Measurements from ENCODE around the gene ZNF500. TPM values are rescaled to one million over a fixed set of nuclear protein-coding genes. Genes with fewer than 3 reads are reported as not detected.

The ZNF500 gene
- total RNA-seq, 3 donors from 2014 or later (not counting 1 experiment from before 2014, with no cell fraction given) = 11.4 to 20.3 (median 13.0) TPM

GRCh38 chr16:4790261-4790660 lies 23.3 kb upstream of the ZNF500 start:
- no peak for DNase-seq
- Mint-ChIP-seq H3K36me3 (no peaks in the 10 kb centered on the region), H3K27ac (no peak overlapping the region), H3K27me3 (ENCODE audit: low read depth in 2 of 2) (peaks cover 0 to 5% of the 10 kb centered on the region in 2 donors), H3K4me3 (no peak overlapping the region), H3K9me3 (no peaks in the 10 kb centered on the region), H3K4me1 (no peaks in the 10 kb centered on the region)
- no peak for ATAC-seq
- H3K36me3 ChIP-seq (ENCODE audit: control insufficient read depth, insufficient read depth, low read length) = no peaks in the 10 kb centered on the region
- H3K4me3 ChIP-seq (ENCODE audit: low read length) = no peak overlapping the region
- no peaks in the 10 kb centered on the region for H3K9me3 ChIP-seq (ENCODE audit: control insufficient read depth, insufficient read depth, low read length)
- intact Hi-C loops (cut with micrococcal nuclease) = no loop called here
- H3K27ac ChIP-seq (ENCODE audit: low read length) = no peak overlapping the region
- no peak for TF ChIP-seq CTCF (IDR thresholded peaks at IDR 0.05)
- 86% methylated on average over 10 of the region's 10 CpGs for WGBS (ENCODE audit: insufficient coverage)
- H3K27me3 ChIP-seq (ENCODE audit: control insufficient read depth, insufficient read depth, low read length) = no peaks in the 10 kb centered on the region
- no peaks in the 10 kb centered on the region for H3K4me1 ChIP-seq (ENCODE audit: control insufficient read depth, insufficient read depth, low read length)

GRCh38 chr16:4788910-4789309 lies 21.9 kb upstream of the ZNF500 start:
- H3K36me3 Mint-ChIP-seq = no peaks in the 10 kb centered on the region
- no peak overlapping the region for H3K27ac Mint-ChIP-seq
- intact Hi-C loops (cut with micrococcal nuclease) = no loop called here
- H3K36me3 ChIP-seq (ENCODE audit: control insufficient read depth, insufficient read depth, low read length) = no peaks in the 10 kb centered on the region
- H3K4me1 ChIP-seq (ENCODE audit: control insufficient read depth, insufficient read depth, low read length) = no peaks in the 10 kb centered on the region
- ATAC-seq = no peak
- no peaks in the 10 kb centered on the region for H3K27me3 ChIP-seq (ENCODE audit: control insufficient read depth, insufficient read depth, low read length)
- H3K4me1 Mint-ChIP-seq = no peaks in the 10 kb centered on the region
- H3K9me3 ChIP-seq (ENCODE audit: control insufficient read depth, insufficient read depth, low read length) = no peaks in the 10 kb centered on the region
- WGBS (ENCODE audit: insufficient coverage) = 95% methylated on average over 7 of the region's 7 CpGs
- H3K9me3 Mint-ChIP-seq = no peaks in the 10 kb centered on the region
- DNase-seq = no peak
- H3K4me3 Mint-ChIP-seq = no peak overlapping the region
- H3K27me3 Mint-ChIP-seq (ENCODE audit: low read depth in 2 of 2) = peaks cover 0 to 5% of the 10 kb centered on the region in 2 donors
- no peak overlapping the region for H3K27ac ChIP-seq (ENCODE audit: low read length)
- no peak overlapping the region for H3K4me3 ChIP-seq (ENCODE audit: low read length)
- no peak for TF ChIP-seq CTCF (IDR thresholded peaks at IDR 0.05)

- no peaks in the 10 kb centered on the region for H3K4me1 ChIP-seq (ENCODE audit: control insufficient read depth, insufficient read depth, low read length)
- no peak overlapping the region for H3K27ac ChIP-seq (ENCODE audit: low read length)
- intact Hi-C loops (cut with micrococcal nuclease) = no loop called here
- DNase-seq = no peak
- H3K27me3 ChIP-seq (ENCODE audit: control insufficient read depth, insufficient read depth, low read length) = no peaks in the 10 kb centered on the region
- WGBS (ENCODE audit: insufficient coverage) = 79% methylated on average over 9 of the region's 9 CpGs
- Mint-ChIP-seq H3K4me3 (no peak overlapping the region), H3K36me3 (no peaks in the 10 kb centered on the region), H3K27me3 (ENCODE audit: low read depth in 2 of 2) (peaks cover 0 to 5% of the 10 kb centered on the region in 2 donors), H3K4me1 (no peaks in the 10 kb centered on the region), H3K9me3 (no peaks in the 10 kb centered on the region), H3K27ac (no peak overlapping the region)
- no peaks in the 10 kb centered on the region for H3K9me3 ChIP-seq (ENCODE audit: control insufficient read depth, insufficient read depth, low read length)
- H3K4me3 ChIP-seq (ENCODE audit: low read length) = no peak overlapping the region
- ATAC-seq = no peak
- TF ChIP-seq CTCF (IDR thresholded peaks at IDR 0.05) = no peak
- H3K36me3 ChIP-seq (ENCODE audit: control insufficient read depth, insufficient read depth, low read length) = no peaks in the 10 kb centered on the region
These were observed 21.5 kb upstream of the ZNF500 start for GRCh38 chr16:4788489-4788889.

Data from natural killer cell (primary cell).